ENCODE data around the gene PDPN.
"Not testable (repeated sequence)": the region's sequence is repeated elsewhere in the genome, so short reads cannot be mapped to it uniquely, and the experiment has no call there.

Gene PDPN

GRCh38 chr1:13583595-13583965 lies at the start of gene PDPN:
TSS of gene PDPN (plus strand) at chr1:13583832. CDS start at chr1:13584034, 202 bp downstream.
- DNase-seq, result no peak

- no peak for DNase-seq
Measured at GRCh38 chr1:13535227-13535626, 48.4 kb upstream of the PDPN start.

DNA sequence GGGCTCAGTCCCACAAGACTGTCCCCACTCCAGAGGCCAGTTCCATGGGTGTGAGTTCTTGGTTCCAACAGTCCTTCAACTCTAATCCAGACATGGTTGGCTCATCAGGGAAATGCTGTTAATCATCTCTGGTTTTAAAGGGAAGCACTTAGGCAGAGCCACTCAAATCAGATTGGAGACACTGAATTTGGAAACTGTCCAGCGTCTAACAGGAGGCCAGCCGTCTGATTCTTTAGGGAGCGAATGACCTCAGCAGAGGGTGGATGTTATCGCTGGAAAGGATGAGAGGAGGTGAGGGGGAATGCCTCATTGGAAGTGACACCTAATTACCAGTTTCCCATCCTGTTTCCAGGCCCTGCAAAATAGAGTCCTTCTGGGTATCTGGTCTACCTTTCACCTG lies 47.1 kb upstream of the PDPN start:
- no peak for DNase-seq

DNA sequence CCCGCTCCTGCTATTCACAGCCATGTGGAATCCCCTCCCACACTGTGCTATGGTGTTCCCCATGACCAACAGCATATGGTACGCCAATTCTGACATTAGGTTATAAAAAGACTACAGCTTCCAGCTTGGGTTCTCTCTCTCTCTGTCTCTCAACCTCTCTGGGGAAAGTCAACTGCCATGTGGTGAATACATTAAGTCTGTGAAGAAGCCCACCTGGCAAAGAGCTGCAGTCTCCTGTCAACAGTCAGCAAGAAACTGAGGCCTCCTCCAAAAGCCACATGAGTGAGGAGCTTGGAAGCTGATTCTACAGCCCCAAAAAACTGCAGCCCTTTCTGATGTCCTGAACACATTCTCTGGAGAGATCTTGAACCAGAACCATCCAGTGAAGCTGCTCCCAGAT lies 44.8 kb upstream of the PDPN start:
- no peak for DNase-seq

DNA sequence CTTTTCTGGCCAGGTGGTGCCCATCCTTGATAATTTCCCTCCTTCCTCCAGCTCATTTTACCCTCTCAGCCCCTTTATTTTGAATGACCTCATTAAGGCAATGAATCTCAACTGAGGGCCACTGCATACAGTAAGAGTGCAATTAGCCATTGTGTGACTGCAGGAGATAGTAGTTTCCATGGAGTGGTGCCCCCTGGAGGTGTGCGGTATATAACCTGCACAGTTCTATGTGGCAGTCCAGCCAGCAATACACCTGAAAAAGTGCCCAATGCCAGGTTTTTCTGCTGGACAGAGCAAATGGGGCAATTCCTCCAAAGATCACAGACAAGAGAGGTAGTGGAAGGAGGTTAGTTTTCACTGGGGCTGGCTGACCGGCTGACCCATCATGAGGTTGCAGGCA lies 43.9 kb upstream of the PDPN start:
- no peak for DNase-seq

DNA sequence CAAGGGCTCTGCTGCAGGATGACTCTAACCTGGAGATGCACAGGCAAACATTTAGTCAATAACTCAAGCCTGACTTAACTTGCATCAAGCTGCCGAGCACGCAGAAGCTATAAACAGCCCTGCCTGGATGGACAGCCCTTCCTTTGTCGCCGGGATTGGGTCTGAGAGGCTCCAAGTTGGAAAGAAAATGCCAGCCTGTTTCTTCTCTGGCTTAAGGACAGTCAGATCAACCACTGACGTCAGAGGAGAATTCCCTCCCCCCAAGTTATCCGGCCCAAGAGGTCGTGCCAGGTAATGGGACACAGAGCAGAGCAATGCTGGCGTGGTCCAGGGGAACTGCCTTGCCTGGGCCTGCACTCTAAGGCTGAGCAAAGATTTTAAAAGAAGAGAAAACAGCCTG lies 42.8 kb upstream of the PDPN start:
- DNase-seq, result no peak

- no peak for DNase-seq
Measured at GRCh38 chr1:13541435-13542215, 42.0 kb upstream of the PDPN start.

DNA sequence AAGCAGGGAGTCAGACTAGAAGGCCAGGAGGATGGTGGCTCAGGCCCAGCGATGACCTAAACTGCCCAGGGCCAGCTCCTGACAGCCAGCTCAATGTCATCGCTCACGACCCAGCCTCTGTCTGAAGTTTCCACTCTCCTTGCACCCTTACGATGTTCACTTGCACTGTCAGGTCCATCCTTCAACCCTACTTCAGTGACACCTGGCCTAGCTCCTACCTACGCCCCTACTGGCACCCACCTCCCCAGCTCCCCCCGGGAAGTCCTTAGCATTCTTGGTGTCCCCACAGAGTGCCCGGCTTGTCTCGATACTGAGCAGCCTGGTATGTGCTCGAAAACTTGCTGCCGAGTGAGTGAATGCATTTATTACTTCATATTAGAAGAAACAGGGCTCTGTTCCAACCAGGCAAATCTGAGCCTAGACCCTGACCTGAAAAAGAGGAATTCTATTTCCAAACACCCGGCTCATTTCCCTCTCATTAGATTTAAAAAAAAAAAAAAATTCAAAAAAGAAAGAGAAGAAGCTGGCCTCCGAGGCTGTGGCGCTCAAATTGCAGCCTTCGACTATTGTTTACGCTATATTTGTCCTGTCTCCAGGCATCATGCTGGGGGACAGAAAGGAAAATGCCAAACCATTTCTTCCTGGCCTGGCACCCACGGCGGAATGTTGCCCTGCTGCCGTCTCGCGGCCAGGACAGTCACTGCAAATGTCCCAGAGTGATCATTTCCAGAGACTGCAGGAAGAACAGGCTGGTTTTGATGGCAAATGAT lies 40.0 kb upstream of the PDPN start:
- DNase-seq, result no peak

GRCh38 chr1:13544221-13544556 lies 39.4 kb upstream of the PDPN start:
- DNase-seq, result no peak

DNA sequence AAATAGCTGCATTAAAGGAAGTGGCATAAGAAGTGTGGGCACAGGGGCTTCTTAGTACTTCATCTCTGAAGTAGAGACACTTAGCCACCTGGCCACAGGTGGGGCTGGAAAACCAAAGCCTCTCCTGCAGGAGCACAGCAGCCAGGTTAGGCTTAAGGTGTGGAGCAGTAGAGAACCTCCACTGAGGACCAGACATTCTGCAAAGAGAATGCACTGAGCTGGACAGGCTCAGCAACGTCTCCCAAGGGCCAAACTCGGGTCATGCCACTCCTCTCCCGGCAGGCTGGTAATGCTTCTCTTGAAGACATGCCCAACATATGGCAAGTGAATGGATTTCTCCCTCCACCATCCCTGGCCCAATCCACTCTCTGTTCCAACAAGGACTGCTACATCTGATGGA lies 36.8 kb upstream of the PDPN start:
- DNase-seq, result no peak

DNA sequence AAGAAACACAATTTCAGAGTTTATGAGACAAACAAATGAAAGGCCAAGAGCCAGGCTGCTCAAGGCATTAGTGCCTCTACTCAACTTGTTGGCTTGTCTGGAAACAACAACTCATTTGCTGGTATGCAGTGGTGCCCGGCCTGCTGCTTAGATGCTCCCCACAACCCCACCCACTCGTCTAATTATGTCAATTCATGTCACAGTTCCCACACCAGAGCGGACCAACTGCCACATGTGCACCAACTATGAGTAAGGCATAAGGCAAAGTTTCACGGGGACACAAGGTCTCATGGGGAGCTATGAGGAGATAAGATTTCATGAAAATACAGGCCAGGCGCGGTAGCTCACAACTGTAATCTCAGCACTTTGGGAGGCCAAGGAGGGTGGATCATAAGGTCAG lies 35.4 kb upstream of the PDPN start:
- DNase-seq, result no peak

- no peak for DNase-seq
Measured at GRCh38 chr1:13549021-13549420, 34.6 kb upstream of the PDPN start.

GRCh38 chr1:13549521-13549920 lies 34.1 kb upstream of the PDPN start:
- DNase-seq, result no peak

GRCh38 chr1:13550663-13551062 lies 33.0 kb upstream of the PDPN start:
- DNase-seq, result no peak

DNA sequence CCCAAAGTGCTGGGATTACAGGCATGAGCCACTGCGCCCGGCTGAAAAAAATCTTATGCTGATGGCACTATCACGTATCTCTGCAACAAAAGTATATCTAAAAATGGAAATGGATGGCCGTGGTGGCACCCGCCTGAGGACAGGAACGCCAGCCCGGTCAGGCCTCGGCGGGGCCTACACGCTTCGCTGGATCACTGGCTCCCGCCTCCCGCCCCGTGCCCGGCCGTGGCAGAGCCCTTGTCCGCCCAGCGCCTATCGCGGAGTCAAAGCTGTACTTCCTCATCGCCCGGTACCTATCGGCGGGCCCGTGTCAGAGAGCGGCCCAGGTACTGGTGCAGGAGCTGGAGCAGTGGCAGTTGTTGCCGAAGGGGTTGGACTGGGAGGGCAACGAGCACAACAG lies 28.8 kb upstream of the PDPN start:
- DNase-seq, result no peak

DNA sequence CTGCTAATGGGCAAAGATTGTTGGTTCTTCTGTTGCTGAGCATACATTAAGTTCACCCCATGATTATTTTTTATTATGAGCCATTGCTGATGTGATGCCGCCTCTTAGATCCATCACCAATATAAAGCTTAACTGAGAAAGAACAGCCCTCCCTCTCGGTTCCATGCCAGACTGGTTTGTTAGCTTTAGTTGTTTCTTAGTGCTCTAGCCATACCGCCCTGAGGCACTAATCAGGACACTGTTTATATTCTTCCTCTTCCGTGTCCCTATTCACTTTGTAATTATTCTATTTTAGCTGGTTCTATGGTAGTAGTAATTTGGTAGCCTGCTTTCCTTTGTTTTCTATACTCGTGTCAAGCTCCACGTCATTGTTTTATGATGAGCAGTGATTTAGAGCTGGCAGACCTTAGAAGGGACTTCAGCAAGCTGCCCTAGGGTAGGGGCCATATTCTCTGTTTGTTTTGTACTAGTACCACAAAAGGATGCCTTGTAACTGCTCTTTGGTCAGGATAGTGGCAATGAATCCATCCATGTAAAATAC lies 27.3 kb upstream of the PDPN start:
- no peak for DNase-seq

- DNase-seq, result no peak
Measured at GRCh38 chr1:13560541-13560940, 23.1 kb upstream of the PDPN start.

DNA sequence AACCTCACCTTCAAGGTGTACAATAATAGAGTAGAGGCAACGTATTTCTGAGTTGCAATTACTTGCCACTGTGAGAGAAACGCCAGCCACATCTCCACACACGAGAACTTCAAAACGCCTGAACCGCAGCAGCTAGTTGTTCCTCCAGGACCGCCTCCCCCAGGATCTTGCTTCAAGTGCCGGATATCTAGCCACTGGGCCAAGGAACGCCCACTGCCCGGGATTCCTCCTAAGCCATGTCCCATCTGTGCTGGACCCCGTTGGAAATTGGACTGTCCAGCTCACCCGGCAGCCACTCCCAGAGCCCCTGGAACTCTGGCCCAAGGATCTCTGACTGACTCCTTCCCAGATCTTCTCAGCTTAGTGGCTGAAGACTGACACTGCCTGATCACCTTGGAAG lies 20.7 kb upstream of the PDPN start:
- not testable (repeated sequence) for DNase-seq

DNA sequence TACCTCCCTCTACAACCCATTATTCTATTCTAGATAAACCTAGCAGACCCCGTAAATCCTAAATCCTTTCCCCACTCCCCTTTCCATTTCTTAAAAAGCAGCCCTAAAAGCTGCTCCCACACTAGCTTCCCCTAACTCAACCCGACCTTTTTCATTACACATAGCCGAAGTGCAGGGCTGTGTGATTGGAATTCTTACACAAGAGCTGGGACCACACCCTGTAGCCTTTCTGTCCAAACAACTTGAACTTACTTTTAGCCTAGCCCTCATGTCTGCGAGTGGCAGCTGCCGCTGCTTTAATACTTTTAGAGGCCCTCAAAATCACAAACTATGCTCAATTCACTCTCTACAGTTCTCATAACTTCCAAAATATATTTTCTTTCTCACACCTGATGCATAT lies 19.6 kb upstream of the PDPN start:
- no peak for DNase-seq

DNA sequence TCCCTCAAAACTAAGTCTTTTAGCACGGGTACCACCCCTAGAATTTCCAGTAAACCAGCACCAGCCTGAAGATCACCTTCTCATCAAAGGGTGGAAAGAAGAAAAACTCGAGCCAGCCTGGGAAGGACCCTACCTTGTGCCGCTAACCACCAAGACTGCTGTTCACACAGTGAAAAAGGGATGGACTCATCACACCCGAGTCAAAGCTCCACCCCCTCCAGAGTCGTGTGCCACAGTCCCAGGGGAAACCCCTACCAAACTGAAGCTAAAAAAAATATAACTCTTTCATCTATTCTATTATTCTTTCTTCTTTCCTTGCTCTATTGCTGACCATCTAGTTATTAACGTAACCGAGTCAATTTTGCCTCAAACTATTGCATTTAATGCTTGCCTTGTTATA lies 13.2 kb upstream of the PDPN start:
- not testable (repeated sequence) for DNase-seq

- no peak for DNase-seq
Measured at GRCh38 chr1:13570924-13571323, 12.7 kb upstream of the PDPN start.

DNA sequence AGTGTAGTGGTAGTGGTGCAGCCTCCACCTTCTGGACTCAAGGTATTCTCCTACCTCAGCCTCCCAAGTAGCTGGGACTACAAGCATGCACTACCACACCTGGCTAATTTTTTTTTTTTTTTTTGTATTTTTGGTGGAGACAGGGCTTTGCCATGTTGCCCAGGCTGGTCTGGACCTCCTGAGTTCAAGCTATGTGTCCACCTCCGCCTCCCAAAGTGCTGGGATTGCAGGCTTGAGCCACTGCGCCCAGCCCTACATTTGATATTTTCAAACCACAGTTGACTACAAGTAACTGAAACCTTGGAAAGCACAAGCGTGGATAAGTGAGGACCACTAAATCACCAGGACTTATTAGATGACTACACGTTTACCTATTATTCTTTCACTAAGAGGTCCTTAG lies 10.0 kb upstream of the PDPN start:
- no peak for DNase-seq

DNA sequence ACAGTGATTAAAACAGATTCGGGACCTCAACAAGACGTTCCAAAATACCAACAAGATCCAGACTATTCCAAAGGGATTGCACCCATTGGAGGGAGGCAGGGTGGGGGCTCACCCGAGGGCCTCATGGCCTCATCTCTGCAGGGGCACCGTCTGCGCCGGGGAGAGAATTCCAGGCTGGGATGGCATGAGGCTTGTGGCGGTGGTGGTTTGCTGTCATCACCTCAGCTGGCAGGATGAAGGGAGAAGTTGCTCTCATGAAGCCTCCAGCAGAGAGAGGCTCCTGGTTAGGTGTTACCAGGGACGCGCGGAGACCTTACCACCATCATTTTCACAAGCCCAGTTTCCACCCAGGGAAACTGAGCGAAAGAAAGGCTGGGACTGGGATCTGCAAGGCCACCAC lies 6.7 kb upstream of the PDPN start:
- DNase-seq, result no peak

DNA sequence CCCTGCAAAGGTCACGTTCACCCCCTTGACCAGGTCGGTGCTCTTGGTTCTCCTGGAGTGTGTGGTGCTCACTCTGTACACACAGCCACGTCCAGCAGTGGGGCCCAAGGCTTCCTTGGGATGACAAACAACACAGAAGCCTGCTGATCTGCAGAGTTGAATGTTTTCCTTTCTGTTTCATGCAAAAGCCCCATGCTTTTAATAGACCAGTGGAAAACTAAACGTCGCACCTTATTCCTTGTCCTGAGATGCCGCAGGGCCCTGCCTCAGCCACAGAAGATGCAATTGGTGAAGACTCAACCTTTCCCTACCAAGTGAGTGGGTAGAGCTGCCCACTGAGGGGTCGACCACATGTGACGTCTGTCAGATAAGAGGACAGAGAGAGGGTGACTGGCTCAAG lies 5.8 kb upstream of the PDPN start:
- no peak for DNase-seq

DNA sequence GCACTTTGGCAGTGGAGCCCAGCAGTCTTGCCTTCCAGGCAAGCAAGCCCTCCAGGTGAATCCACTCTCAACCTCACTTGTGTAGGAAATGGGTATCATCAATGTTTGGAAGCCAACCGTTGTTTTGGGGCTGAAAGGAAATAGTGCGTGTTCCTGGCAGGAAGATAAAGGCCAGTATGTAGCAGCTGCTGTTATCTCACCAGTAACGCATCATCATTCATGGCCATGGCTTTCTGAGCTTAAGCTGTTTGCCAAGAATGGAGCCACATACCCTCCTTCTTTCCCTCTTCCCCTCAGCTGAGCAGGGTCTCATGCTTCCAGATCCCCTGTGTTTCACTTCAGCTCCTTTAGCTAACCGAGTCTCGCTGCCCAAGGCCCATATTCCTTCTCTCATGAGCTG lies 2.2 kb upstream of the PDPN start:
- no peak for DNase-seq

Data from amniotic stem cell (primary cell).